IMR-90 (cell line): ENCODE results near the gene SDC3. TPM values are rescaled to one million over a fixed set of nuclear protein-coding genes. Genes with fewer than 3 reads are reported as not detected.

ENCODE experiments used
- ATAC-seq: fragments of 200-7000 bp; cut with Tn5 transposase; 2 replicates; pipeline ENCODE4 v1.9.1; 2020; ENCODE audit warnings: low read depth, mild to moderate bottlenecking, moderate library complexity
- BruUV-seq: library from RNA; stranded (reverse); fragments of 400-500 nt; replicated peaks from 2 replicates; lab custom pipeline; 2021; lab: Mats Ljungman, UMichigan
- CTCF ChIA-PET: fragments of 300-600 bp; formaldehyde crosslinking; extraction: SDS; loops from one replicate; lab custom pipeline; 2021; ENCODE audit warnings: antibody characterized with exemption; lab: Yijun Ruan, JAX
- POLR2A ChIA-PET: fragments of 300-600 bp; sonication (Branson Sonifier 250); formaldehyde crosslinking; loops from one replicate; lab custom pipeline; 2022; ENCODE audit warnings: antibody characterized with exemption; ENCODE audit not compliant: unreplicated experiment; lab: Charles Lee
- DNase-seq: peaks from one replicate; pipeline ENCODE4 v3.0.0; 2013
- H2AFZ ChIP-seq: replicated peaks from 2 replicates; pipeline ENCODE3; 2013; ENCODE audit warnings: low read length, mild to moderate bottlenecking; ENCODE audit not compliant: poor library complexity
- H2AK5ac ChIP-seq: 2 replicates; pipeline ENCODE4 v1.6.1; 2013; ENCODE audit warnings: low read depth, low read length, inconsistent platforms
- H2AK9ac ChIP-seq: replicated peaks from 2 replicates; pipeline ENCODE3; 2013; ENCODE audit warnings: mild to moderate bottlenecking, low read depth, low read length, moderate library complexity; ENCODE audit not compliant: poor library complexity
- H2BK120ac ChIP-seq: 2 replicates; pipeline ENCODE4 v1.6.1; 2013; ENCODE audit warnings: low read depth, low read length, inconsistent platforms
- H2BK15ac ChIP-seq: 3 replicates; pipeline ENCODE4 v1.6.1; 2013; ENCODE audit warnings: low read depth, low read length, inconsistent platforms
- H2BK20ac ChIP-seq: 2 replicates; pipeline ENCODE4 v1.6.1; 2013; ENCODE audit warnings: low read depth, mild to moderate bottlenecking, inconsistent platforms, low read length, moderate library complexity
- H2BK5ac ChIP-seq: 2 replicates; pipeline ENCODE4 v1.6.1; 2013; ENCODE audit warnings: mild to moderate bottlenecking, low read depth, low read length, inconsistent platforms; ENCODE audit not compliant: poor library complexity, severe bottlenecking
- H3K14ac ChIP-seq: replicated peaks from 2 replicates; pipeline ENCODE4 v1.6.1; 2013; ENCODE audit warnings: low read depth, low read length, inconsistent platforms
- H3K18ac ChIP-seq: 2 replicates; pipeline ENCODE4 v1.6.1; 2013; ENCODE audit warnings: low read depth, low read length, control low read depth
- H3K23ac ChIP-seq: 2 replicates; pipeline ENCODE4 v1.6.1; 2013; ENCODE audit warnings: low read depth, low read length, inconsistent platforms
- H3K27ac ChIP-seq: 2 replicates; pipeline ENCODE4 v1.5.1; 2013; ENCODE audit warnings: mild to moderate bottlenecking, control low read depth, low read length; ENCODE audit not compliant: insufficient read depth
- H3K27me3 ChIP-seq: 2 replicates; pipeline ENCODE4 v1.6.1; 2013; ENCODE audit warnings: low read length; ENCODE audit not compliant: control insufficient read depth, insufficient read depth
- H3K36me3 ChIP-seq: 2 replicates; pipeline ENCODE4 v1.6.1; 2013; ENCODE audit warnings: low read length, mixed read lengths; ENCODE audit not compliant: control insufficient read depth, insufficient read depth
- H3K4ac ChIP-seq: 2 replicates; pipeline ENCODE4 v1.6.1; 2013; ENCODE audit warnings: low read depth, low read length, inconsistent platforms
- H3K4me1 ChIP-seq: 2 replicates; pipeline ENCODE4 v1.6.1; 2013; ENCODE audit warnings: low read length, mixed read lengths; ENCODE audit not compliant: control insufficient read depth, insufficient read depth
- H3K4me2 ChIP-seq: 2 replicates; pipeline ENCODE4 v1.6.1; 2013; ENCODE audit warnings: low read depth, mild to moderate bottlenecking, control low read depth, low read length, moderate library complexity
- H3K4me3 ChIP-seq: 2 replicates; pipeline ENCODE4 v1.5.1; 2013; ENCODE audit warnings: low read depth, mild to moderate bottlenecking, control low read depth, low read length, moderate library complexity; ENCODE audit not compliant: insufficient read depth
- H3K56ac ChIP-seq: 2 replicates; pipeline ENCODE4 v1.6.1; 2013; ENCODE audit warnings: low read length, inconsistent platforms; ENCODE audit not compliant: insufficient read depth; ENCODE audit errors: extremely low read depth
- H3K79me1 ChIP-seq, 2 experiments: 2 replicates each; pipeline ENCODE4 v1.6.1; 2013; ENCODE audit warnings: low read length in 2 of 2, inconsistent platforms in 1 of 2, low read depth in 1 of 2
- H3K9ac ChIP-seq: 2 replicates; pipeline ENCODE4 v1.6.1; 2013; ENCODE audit warnings: low read depth, low read length, control low read depth
- H3K9me1 ChIP-seq: 2 replicates; pipeline ENCODE4 v1.6.1; 2013; ENCODE audit warnings: low read length, inconsistent platforms; ENCODE audit not compliant: insufficient read depth
- H3K9me3 ChIP-seq: 2 replicates; pipeline ENCODE4 v1.6.1; 2013; ENCODE audit warnings: low read length; ENCODE audit not compliant: control insufficient read depth, insufficient read depth
- H4K20me1 ChIP-seq: 2 replicates; pipeline ENCODE4 v1.6.1; 2013; ENCODE audit warnings: low read length, inconsistent platforms; ENCODE audit not compliant: insufficient read depth
- H4K5ac ChIP-seq: 2 replicates; pipeline ENCODE4 v1.6.1; 2013; ENCODE audit warnings: mild to moderate bottlenecking, low read depth, low read length, control low read depth
- H4K8ac ChIP-seq, 2 experiments: 2 replicates each; pipeline ENCODE4 v1.6.1; 2013; ENCODE audit warnings: low read depth in 2 of 2, low read length in 2 of 2, control low read depth in 1 of 2, inconsistent platforms in 1 of 2
- H4K91ac ChIP-seq: 2 replicates; pipeline ENCODE4 v1.6.1; 2013; ENCODE audit warnings: low read depth, low read length, inconsistent platforms; ENCODE audit not compliant: insufficient read depth
- BHLHE40 ChIP-seq: fragments of 150-350 bp; IDR thresholded peaks from 2 replicates; pipeline ENCODE4 v1.6.1; 2016; ENCODE audit warnings: mild to moderate bottlenecking, low read depth, low read length
- CEBPB ChIP-seq: IDR thresholded peaks from 2 replicates; pipeline ENCODE4 v1.6.1; 2012; ENCODE audit warnings: low read depth, low read length, improper control_type of control experiment
- CHD1 ChIP-seq: IDR thresholded peaks from 2 replicates; pipeline ENCODE4 v1.6.1; 2012; ENCODE audit warnings: low read depth, low read length, improper control_type of control experiment
- FOS ChIP-seq: fragments of 150-350 bp; IDR thresholded peaks from 2 replicates; pipeline ENCODE4 v1.6.1; 2016; ENCODE audit warnings: low read depth, low read length
- MAZ ChIP-seq: IDR thresholded peaks from 2 replicates; pipeline ENCODE4 v1.6.1; 2012; ENCODE audit warnings: low read depth, mild to moderate bottlenecking, low read length, improper control_type of control experiment, moderate library complexity, borderline replicate concordance
- MXI1 ChIP-seq: IDR thresholded peaks from 2 replicates; pipeline ENCODE4 v1.6.1; 2012; ENCODE audit warnings: low read depth, mild to moderate bottlenecking, low read length, moderate library complexity, borderline replicate concordance
- NFE2L2 ChIP-seq: fragments of 150-350 bp; IDR thresholded peaks from 2 replicates; pipeline ENCODE4 v1.6.1; 2016; ENCODE audit warnings: low read depth, mild to moderate bottlenecking, low read length
- POLR2A ChIP-seq: IDR thresholded peaks from 2 replicates; pipeline ENCODE4 v1.6.1; 2012; ENCODE audit warnings: mild to moderate bottlenecking, low read depth, low read length
- RAD21 ChIP-seq: IDR thresholded peaks from 2 replicates; pipeline ENCODE4 v1.6.1; 2012; ENCODE audit warnings: low read length, improper control_type of control experiment
- RCOR1 ChIP-seq: IDR thresholded peaks from 2 replicates; pipeline ENCODE4 v1.6.1; 2012; ENCODE audit warnings: mild to moderate bottlenecking, low read length, improper control_type of control experiment; ENCODE audit not compliant: insufficient replicate concordance
- RFX5 ChIP-seq: IDR thresholded peaks from 2 replicates; pipeline ENCODE4 v1.8.0; 2012; ENCODE audit warnings: low read depth, mild to moderate bottlenecking, low read length, moderate library complexity
- SMC3 ChIP-seq: fragments of 150-350 bp; IDR thresholded peaks from 2 replicates; pipeline ENCODE4 v1.6.1; 2016; ENCODE audit warnings: low read depth, mild to moderate bottlenecking, antibody characterized with exemption, low read length, moderate library complexity
- WGBS, 2 experiments: methylation state at CpG; one replicate each; pipeline versions ENCODE4 v1.1.5 to v1.1.7; 2013; ENCODE audit warnings: missing lambda C conversion rate in 2 of 2; ENCODE audit not compliant: insufficient read length in 1 of 2; ENCODE audit errors: extremely low coverage in 2 of 2; 5-methylcytosine and 5-hydroxymethylcytosine counted together
- dilution Hi-C: fragments of 300-500 bp; cut with HindIII; formaldehyde crosslinking; loops from one replicate; pipeline ENCODE4 v1.14.3; 2018; ENCODE audit warnings: low sequenced_read_pairs; ENCODE audit not compliant: unreplicated experiment
- in situ Hi-C: fragments of 300-500 bp; cut with MboI; formaldehyde crosslinking; loops from 3 replicates; pipeline ENCODE4 v1.14.3; 2019; ENCODE audit warnings: low sequenced_read_pairs, inconsistent platforms, mixed read lengths
- intact Hi-C: fragments of 100-400 bp; cut with micrococcal nuclease; formaldehyde crosslinking; loops from 2 replicates; pipeline ENCODE4 v1.10.0; 2022
- polyA plus RNA-seq, 3 experiments: library from polyadenylated mRNA; depleted of rRNA; stranded (reverse); fragments of >200 nt; gene quantifications; 2 replicates each; pipeline ENCODE4 v1.2.3, GENCODE V29; 2012; ENCODE audit warnings: low replicate concordance in 1 of 3
- total RNA-seq: library from RNA; depleted of rRNA; stranded (reverse); fragments of >200 nt; gene quantifications from 2 replicates; pipeline ENCODE4 v1.2.3, GENCODE V29; 2012
- TF ChIP-seq, protein P1 (sequence below): fragments of 150-350 bp; IDR thresholded peaks from 2 replicates; pipeline ENCODE4 v1.6.1; 2017; ENCODE audit warnings: mild to moderate bottlenecking, antibody characterized with exemption, low read length, low read depth
- TF ChIP-seq, protein P2 (sequence below): fragments of 150-350 bp; IDR thresholded peaks from 2 replicates; pipeline ENCODE4 v1.6.1; 2016; ENCODE audit warnings: low read depth, mild to moderate bottlenecking, low read length, moderate library complexity, borderline replicate concordance
- TF ChIP-seq, protein P3 (sequence below): conservative IDR thresholded peaks from 2 replicates; pipeline ENCODE4 v1.5.1; 2012; ENCODE audit warnings: mild to moderate bottlenecking, low read depth, low read length, improper control_type of control experiment

The SDC3 gene
- total and polyA plus RNA-seq, 2 of the 4 experiments (the other 2 are of a cell fraction), result 13.1 to 71.5 TPM

- DNase-seq (no peak), ATAC-seq (no peak)
- no peak overlapping the region for H3K18ac ChIP-seq
- H4K8ac ChIP-seq, result no peak overlapping the region
- no peak overlapping the region for H3K4me3 ChIP-seq
- no CpG with 5 or more reads among the region's 10 CpGs for WGBS, 2 experiments
- no peak overlapping the region for H3K23ac ChIP-seq
- intact Hi-C loops (no loop called here), dilution Hi-C loops (no loop called here), in situ Hi-C loops (no loop called here)
- no peak overlapping the region for H3K4me2 ChIP-seq
- POLR2A ChIA-PET, result no interaction called here
- peaks cover 51 to 94% of the 10 kb centered on the region in 2 experiments for H3K79me1 ChIP-seq
- H3K9me3 ChIP-seq, result no peaks in the 10 kb centered on the region
- H3K9me1 ChIP-seq, result peaks cover 48% of the 10 kb centered on the region
- no peak overlapping the region for H3K27ac ChIP-seq
- CTCF ChIA-PET, result interaction anchor here (1.2 kb wide), 1 partner anchor 88 kb away, joined by 4 read pairs; no protein-coding TSS in a partner anchor
- H2BK120ac ChIP-seq, result no peak overlapping the region
- peaks cover 86% of the 10 kb centered on the region for H4K20me1 ChIP-seq
- no peak for TF ChIP-seq CHD1
- TF ChIP-seq BHLHE40, result no peak
- no peak for TF ChIP-seq RCOR1
- TF ChIP-seq POLR2A, result no peak
- TF ChIP-seq RAD21, result no peak
- TF ChIP-seq, protein P1, sequence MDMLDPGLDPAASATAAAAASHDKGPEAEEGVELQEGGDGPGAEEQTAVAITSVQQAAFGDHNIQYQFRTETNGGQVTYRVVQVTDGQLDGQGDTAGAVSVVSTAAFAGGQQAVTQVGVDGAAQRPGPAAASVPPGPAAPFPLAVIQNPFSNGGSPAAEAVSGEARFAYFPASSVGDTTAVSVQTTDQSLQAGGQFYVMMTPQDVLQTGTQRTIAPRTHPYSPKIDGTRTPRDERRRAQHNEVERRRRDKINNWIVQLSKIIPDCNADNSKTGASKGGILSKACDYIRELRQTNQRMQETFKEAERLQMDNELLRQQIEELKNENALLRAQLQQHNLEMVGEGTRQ, result no peak
- no peak for TF ChIP-seq NFE2L2
- TF ChIP-seq MAZ, result no peak
- TF ChIP-seq, protein P2, sequence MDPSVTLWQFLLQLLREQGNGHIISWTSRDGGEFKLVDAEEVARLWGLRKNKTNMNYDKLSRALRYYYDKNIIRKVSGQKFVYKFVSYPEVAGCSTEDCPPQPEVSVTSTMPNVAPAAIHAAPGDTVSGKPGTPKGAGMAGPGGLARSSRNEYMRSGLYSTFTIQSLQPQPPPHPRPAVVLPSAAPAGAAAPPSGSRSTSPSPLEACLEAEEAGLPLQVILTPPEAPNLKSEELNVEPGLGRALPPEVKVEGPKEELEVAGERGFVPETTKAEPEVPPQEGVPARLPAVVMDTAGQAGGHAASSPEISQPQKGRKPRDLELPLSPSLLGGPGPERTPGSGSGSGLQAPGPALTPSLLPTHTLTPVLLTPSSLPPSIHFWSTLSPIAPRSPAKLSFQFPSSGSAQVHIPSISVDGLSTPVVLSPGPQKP, result no peak
- TF ChIP-seq SMC3, result no peak
- TF ChIP-seq, protein P3, sequence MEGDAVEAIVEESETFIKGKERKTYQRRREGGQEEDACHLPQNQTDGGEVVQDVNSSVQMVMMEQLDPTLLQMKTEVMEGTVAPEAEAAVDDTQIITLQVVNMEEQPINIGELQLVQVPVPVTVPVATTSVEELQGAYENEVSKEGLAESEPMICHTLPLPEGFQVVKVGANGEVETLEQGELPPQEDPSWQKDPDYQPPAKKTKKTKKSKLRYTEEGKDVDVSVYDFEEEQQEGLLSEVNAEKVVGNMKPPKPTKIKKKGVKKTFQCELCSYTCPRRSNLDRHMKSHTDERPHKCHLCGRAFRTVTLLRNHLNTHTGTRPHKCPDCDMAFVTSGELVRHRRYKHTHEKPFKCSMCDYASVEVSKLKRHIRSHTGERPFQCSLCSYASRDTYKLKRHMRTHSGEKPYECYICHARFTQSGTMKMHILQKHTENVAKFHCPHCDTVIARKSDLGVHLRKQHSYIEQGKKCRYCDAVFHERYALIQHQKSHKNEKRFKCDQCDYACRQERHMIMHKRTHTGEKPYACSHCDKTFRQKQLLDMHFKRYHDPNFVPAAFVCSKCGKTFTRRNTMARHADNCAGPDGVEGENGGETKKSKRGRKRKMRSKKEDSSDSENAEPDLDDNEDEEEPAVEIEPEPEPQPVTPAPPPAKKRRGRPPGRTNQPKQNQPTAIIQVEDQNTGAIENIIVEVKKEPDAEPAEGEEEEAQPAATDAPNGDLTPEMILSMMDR, result no peak
- no peak for TF ChIP-seq FOS
- TF ChIP-seq RFX5, result no peak
- no peak for TF ChIP-seq MXI1
- TF ChIP-seq CEBPB, result no peak
- peaks cover 53% of the 10 kb centered on the region for H3K4me1 ChIP-seq
- no peak overlapping the region for H4K91ac ChIP-seq
- no peak overlapping the region for H2BK5ac ChIP-seq
- H2BK15ac ChIP-seq, result no peak overlapping the region
- H3K4ac ChIP-seq, result no peak overlapping the region
- no peak overlapping the region for H3K56ac ChIP-seq
- peak overlapping the region; percentile 13; the same call in 1 of the 2 replicates for H2AK5ac ChIP-seq
- no peak overlapping the region for H4K5ac ChIP-seq
- H2BK20ac ChIP-seq, result no peak overlapping the region
- no peaks in the 10 kb centered on the region for H3K27me3 ChIP-seq
- no peaks in the 10 kb centered on the region; the same call in 1 of the 2 replicates for H3K36me3 ChIP-seq
- H3K14ac ChIP-seq, result no peak overlapping the region
- no TSS peak for BruUV-seq
- no peak overlapping the region for H3K9ac ChIP-seq
- no peak overlapping the region for H2AK9ac ChIP-seq
- no peak overlapping the region for H2AFZ ChIP-seq
Measured at GRCh38 chr1:30890502-30891226, 17.9 kb downstream of the SDC3 start.
